ENCODE data around the gene ARFIP2. TPM values are rescaled to one million over a fixed set of nuclear protein-coding genes. Genes with fewer than 3 reads are reported as not detected.

Gene ARFIP2
- total and polyA plus RNA-seq, 10 of the 15 experiments (the other 5 are each of a cell fraction or from before 2014, with no cell fraction given) = 11.7 to 59.8 (median 48.0) TPM

DNA sequence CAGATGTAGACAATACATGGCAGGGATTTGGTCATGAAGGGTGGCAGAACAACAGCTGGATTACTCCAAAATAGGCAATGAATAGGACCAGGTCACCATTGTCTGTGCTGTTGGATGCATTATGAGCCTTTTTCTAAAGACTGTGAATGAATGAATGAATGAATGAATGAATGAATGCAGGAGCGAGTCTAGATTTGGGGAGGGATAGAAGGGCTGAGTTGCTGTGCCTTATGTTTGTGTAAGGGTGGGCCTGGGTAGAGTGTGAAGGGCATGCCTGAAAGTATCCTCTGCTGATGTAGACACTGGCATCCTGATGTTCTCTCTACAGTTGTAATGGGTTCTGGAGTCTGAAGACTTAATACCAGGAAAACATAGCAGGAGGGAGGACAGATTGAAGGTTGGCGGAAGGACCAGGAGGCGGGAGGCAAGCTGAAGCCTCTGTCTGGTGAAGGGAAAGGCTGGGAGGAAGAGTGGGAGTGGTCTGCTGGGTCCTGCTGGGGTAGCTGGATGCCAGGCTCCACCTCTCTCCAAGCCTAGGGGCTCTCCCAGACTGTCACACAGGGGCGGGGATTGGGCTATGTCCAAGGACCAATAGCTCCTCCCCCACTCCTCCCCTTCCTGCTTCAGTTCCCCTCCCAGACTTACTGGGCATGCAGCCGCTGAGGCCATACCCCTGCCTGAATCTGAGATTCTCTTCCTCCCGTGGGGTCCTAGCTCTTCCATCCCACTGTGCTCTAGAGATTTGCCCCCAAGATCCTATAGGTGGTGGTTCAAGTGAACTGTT lies 12.2 kb downstream of the ARFIP2 start (continued):
- TF ChIP-seq ESRRA (IDR thresholded peaks at IDR 0.05; ENCODE audit: low read length) (no peak), ZBED1 (IDR thresholded peaks at IDR 0.05; ENCODE audit: borderline replicate concordance) (no peak), BMI1 (IDR thresholded peaks at IDR 0.05; ENCODE audit: borderline replicate concordance) (no peak), ZBTB11 (CRISPR knock-in tag; IDR thresholded peaks at IDR 0.05) (no peak), KLF5 (IDR thresholded peaks at IDR 0.05; ENCODE audit: partially characterized antibody) (no peak), POLR2A (IDR thresholded peaks at IDR 0.05; ENCODE audit: low read depth, low read length) (peak; percentile 58; the same call in 1 of the 2 replicates), WRNIP1 (IDR thresholded peaks at IDR 0.05; ENCODE audit: borderline replicate concordance, low read depth, low read length) (no peak), NBN (IDR thresholded peaks at IDR 0.05) (0 out of 2 replicates have a peak, but pooled peaks have one; percentile 28), ZSCAN29 (IDR thresholded peaks at IDR 0.05) (no peak), EZH2 (IDR thresholded peaks at IDR 0.05; ENCODE audit: borderline replicate concordance, control insufficient read depth, low read depth, low read length) (no peak), CHD4 (IDR thresholded peaks at IDR 0.05) (no peak), RELB (IDR thresholded peaks at IDR 0.05; ENCODE audit: low read depth) (peak; percentile 51; the same call in 1 of the 2 replicates), HDGF (IDR thresholded peaks at IDR 0.05) (peak; percentile 85), CHD1 (IDR thresholded peaks at IDR 0.05; ENCODE audit: low read depth, low read length) (no peak), MYB (IDR thresholded peaks at IDR 0.05; ENCODE audit: borderline replicate concordance, low read depth, low read length) (no peak), RCOR1 (conservative IDR thresholded peaks at IDR 0.05; ENCODE audit: low read depth, low read length) (no peak), MXI1 (IDR thresholded peaks at IDR 0.05; ENCODE audit: low read depth, low read length) (no peak), MAX (IDR thresholded peaks at IDR 0.05; ENCODE audit: low read depth, low read length) (no peak), DPF2 (IDR thresholded peaks at IDR 0.05) (no peak)
- TF ChIP-seq, protein P1, sequence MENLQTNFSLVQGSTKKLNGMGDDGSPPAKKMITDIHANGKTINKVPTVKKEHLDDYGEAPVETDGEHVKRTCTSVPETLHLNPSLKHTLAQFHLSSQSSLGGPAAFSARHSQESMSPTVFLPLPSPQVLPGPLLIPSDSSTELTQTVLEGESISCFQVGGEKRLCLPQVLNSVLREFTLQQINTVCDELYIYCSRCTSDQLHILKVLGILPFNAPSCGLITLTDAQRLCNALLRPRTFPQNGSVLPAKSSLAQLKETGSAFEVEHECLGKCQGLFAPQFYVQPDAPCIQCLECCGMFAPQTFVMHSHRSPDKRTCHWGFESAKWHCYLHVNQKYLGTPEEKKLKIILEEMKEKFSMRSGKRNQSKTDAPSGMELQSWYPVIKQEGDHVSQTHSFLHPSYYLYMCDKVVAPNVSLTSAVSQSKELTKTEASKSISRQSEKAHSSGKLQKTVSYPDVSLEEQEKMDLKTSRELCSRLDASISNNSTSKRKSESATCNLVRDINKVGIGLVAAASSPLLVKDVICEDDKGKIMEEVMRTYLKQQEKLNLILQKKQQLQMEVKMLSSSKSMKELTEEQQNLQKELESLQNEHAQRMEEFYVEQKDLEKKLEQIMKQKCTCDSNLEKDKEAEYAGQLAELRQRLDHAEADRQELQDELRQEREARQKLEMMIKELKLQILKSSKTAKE (IDR thresholded peaks at IDR 0.05; ENCODE audit: low read depth, poor library complexity, severe bottlenecking) = no peak
- TF ChIP-seq, protein P2, sequence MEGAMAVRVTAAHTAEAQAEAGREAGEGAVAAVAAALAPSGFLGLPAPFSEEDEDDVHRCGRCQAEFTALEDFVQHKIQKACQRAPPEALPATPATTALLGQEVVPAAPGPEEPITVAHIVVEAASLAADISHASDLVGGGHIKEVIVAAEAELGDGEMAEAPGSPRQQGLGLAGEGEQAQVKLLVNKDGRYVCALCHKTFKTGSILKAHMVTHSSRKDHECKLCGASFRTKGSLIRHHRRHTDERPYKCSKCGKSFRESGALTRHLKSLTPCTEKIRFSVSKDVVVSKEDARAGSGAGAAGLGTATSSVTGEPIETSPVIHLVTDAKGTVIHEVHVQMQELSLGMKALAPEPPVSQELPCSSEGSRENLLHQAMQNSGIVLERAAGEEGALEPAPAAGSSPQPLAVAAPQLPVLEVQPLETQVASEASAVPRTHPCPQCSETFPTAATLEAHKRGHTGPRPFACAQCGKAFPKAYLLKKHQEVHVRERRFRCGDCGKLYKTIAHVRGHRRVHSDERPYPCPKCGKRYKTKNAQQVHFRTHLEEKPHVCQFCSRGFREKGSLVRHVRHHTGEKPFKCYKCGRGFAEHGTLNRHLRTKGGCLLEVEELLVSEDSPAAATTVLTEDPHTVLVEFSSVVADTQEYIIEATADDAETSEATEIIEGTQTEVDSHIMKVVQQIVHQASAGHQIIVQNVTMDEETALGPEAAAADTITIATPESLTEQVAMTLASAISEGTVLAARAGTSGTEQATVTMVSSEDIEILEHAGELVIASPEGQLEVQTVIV (IDR thresholded peaks at IDR 0.05; ENCODE audit: borderline replicate concordance, partially characterized antibody) = no peak

All from GM12878 (cell line).